H9 (cell line): Measurements from ENCODE around the gene RGS6. TPM values are rescaled to one million over a fixed set of nuclear protein-coding genes. Genes with fewer than 3 reads are reported as not detected.

Experiments
- DNase-seq: peaks from one replicate; pipeline ENCODE4 v3.0.0-alpha.2; 2017
- H2AFZ ChIP-seq: one replicate; pipeline ENCODE4 v1.6.1; 2013; ENCODE audit warnings: mild to moderate bottlenecking, low read length, control low read depth, moderate library complexity
- H2AK5ac ChIP-seq: 2 replicates; pipeline ENCODE4 v1.6.1; 2013; ENCODE audit warnings: low read length, control low read depth, mixed read lengths; ENCODE audit not compliant: insufficient read length
- H2BK120ac ChIP-seq: one replicate; pipeline ENCODE4 v1.6.1; 2013; ENCODE audit warnings: low read depth, mild to moderate bottlenecking, low read length, control low read depth, inconsistent platforms; ENCODE audit not compliant: poor library complexity, severe bottlenecking
- H2BK12ac ChIP-seq: 2 replicates; pipeline ENCODE4 v1.6.1; 2013; ENCODE audit warnings: low read length, control low read depth, mixed read lengths, low read depth; ENCODE audit not compliant: insufficient read length
- H2BK15ac ChIP-seq: 2 replicates; pipeline ENCODE4 v1.6.1; 2013; ENCODE audit warnings: low read depth, low read length, control low read depth
- H2BK20ac ChIP-seq: one replicate; pipeline ENCODE4 v1.6.1; 2013; ENCODE audit warnings: low read depth, mild to moderate bottlenecking, low read length, control low read depth, inconsistent platforms; ENCODE audit not compliant: poor library complexity, severe bottlenecking
- H2BK5ac ChIP-seq: 2 replicates; pipeline ENCODE4 v1.6.1; 2013; ENCODE audit warnings: low read length, control low read depth, mixed read lengths; ENCODE audit not compliant: insufficient read length
- H3K14ac ChIP-seq: 2 replicates; pipeline ENCODE4 v1.6.1; 2013; ENCODE audit warnings: low read length, control low read depth; ENCODE audit not compliant: insufficient read depth
- H3K18ac ChIP-seq: 2 replicates; pipeline ENCODE4 v1.6.1; 2013; ENCODE audit warnings: low read depth, mild to moderate bottlenecking, mixed read lengths, low read length, control low read depth; ENCODE audit not compliant: insufficient read length
- H3K23ac ChIP-seq: 2 replicates; pipeline ENCODE4 v1.6.1; 2013; ENCODE audit warnings: low read length, control low read depth, mixed read lengths, low read depth; ENCODE audit not compliant: insufficient read length
- H3K23me2 ChIP-seq: 2 replicates; pipeline ENCODE4 v1.6.1; 2013; ENCODE audit warnings: low read depth, mild to moderate bottlenecking, mixed read lengths, low read length, control low read depth; ENCODE audit not compliant: insufficient read length, poor library complexity, severe bottlenecking
- H3K27ac ChIP-seq: 2 replicates; pipeline ENCODE4 v1.5.1; 2013; ENCODE audit warnings: low read length, control low read depth, mixed read lengths, low read depth; ENCODE audit not compliant: insufficient read length
- H3K27me3 ChIP-seq: 2 replicates; pipeline ENCODE4 v1.6.1; 2013; ENCODE audit warnings: low read length, control low read depth, inconsistent platforms; ENCODE audit not compliant: insufficient read depth
- H3K4ac ChIP-seq: 2 replicates; pipeline ENCODE4 v1.6.1; 2013; ENCODE audit warnings: low read depth, mild to moderate bottlenecking, control low read depth, inconsistent platforms, low read length, moderate library complexity
- H3K4me1 ChIP-seq: 2 replicates; pipeline ENCODE4 v1.6.1; 2013; ENCODE audit warnings: low read length, control low read depth, inconsistent platforms; ENCODE audit not compliant: insufficient read depth
- H3K4me2 ChIP-seq: 2 replicates; pipeline ENCODE4 v1.6.1; 2013; ENCODE audit warnings: low read length, control low read depth, mixed read lengths; ENCODE audit not compliant: insufficient read length, insufficient read depth
- H3K56ac ChIP-seq: 2 replicates; pipeline ENCODE4 v1.6.1; 2013; ENCODE audit warnings: low read depth, mild to moderate bottlenecking, mixed read lengths, low read length, control low read depth; ENCODE audit not compliant: insufficient read length
- H3K79me1 ChIP-seq: 2 replicates; pipeline ENCODE4 v1.6.1; 2013; ENCODE audit warnings: low read depth, mild to moderate bottlenecking, moderate library complexity, low read length, control low read depth, inconsistent platforms; ENCODE audit not compliant: insufficient read depth, poor library complexity, severe bottlenecking
- H3K79me2 ChIP-seq: 2 replicates; pipeline ENCODE4 v1.6.1; 2013; ENCODE audit warnings: low read length, control low read depth, inconsistent platforms; ENCODE audit not compliant: insufficient read depth
- H3K9ac ChIP-seq: 2 replicates; pipeline ENCODE4 v1.6.1; 2013; ENCODE audit warnings: low read length, control low read depth, mixed read lengths; ENCODE audit not compliant: insufficient read length; ENCODE audit errors: extremely low read depth
- H3K9me3 ChIP-seq: one replicate; pipeline ENCODE4 v1.6.1; 2013; ENCODE audit warnings: low read depth, low read length, inconsistent platforms; ENCODE audit not compliant: control insufficient read depth
- H3T11ph ChIP-seq: one replicate; pipeline ENCODE4 v1.6.1; 2013; ENCODE audit warnings: mild to moderate bottlenecking, low read length, control low read depth, inconsistent platforms
- H4K20me1 ChIP-seq: one replicate; pipeline ENCODE4 v1.6.1; 2013; ENCODE audit not compliant: control insufficient read depth, insufficient read length, insufficient read depth
- H4K5ac ChIP-seq: 2 replicates; pipeline ENCODE4 v1.6.1; 2013; ENCODE audit warnings: low read depth, mild to moderate bottlenecking, mixed read lengths, low read length, control low read depth; ENCODE audit not compliant: insufficient read length
- H4K8ac ChIP-seq: replicated peaks from 2 replicates; pipeline ENCODE4 v1.6.1; 2013; ENCODE audit warnings: low read length, control low read depth, mixed read lengths, low read depth; ENCODE audit not compliant: insufficient read length
- H4K91ac ChIP-seq: 2 replicates; pipeline ENCODE4 v1.6.1; 2013; ENCODE audit warnings: low read depth, mild to moderate bottlenecking, moderate library complexity, mixed read lengths, low read length, control low read depth; ENCODE audit not compliant: insufficient read length
- H3K27ac Mint-ChIP-seq, 3 experiments: 2 replicates in 2 of 3; 3 replicates in 1 of 3; pipeline ENCODE4 v1.8.0; 2020 to 2021; ENCODE audit warnings: mixed read lengths in 3 of 3, mild to moderate bottlenecking in 1 of 3, moderate library complexity in 1 of 3
- H3K27me3 Mint-ChIP-seq: 2 replicates; pipeline ENCODE4 v1.8.0; 2021; ENCODE audit warnings: low read depth, mild to moderate bottlenecking, moderate library complexity, mixed read lengths
- H3K36me3 Mint-ChIP-seq, 3 experiments: 2 replicates in 2 of 3; 3 replicates in 1 of 3; pipeline ENCODE4 v1.8.0; 2020 to 2021; ENCODE audit warnings: low read depth in 3 of 3, mixed read lengths in 3 of 3; ENCODE audit not compliant: insufficient read depth in 1 of 3
- H3K4me1 Mint-ChIP-seq, 2 experiments: 2 replicates each; pipeline ENCODE4 v1.8.0; 2020; ENCODE audit warnings: mixed read lengths in 2 of 2
- H3K4me3 Mint-ChIP-seq, 2 experiments: 2 replicates in 1 of 2; 3 replicates in 1 of 2; pipeline ENCODE4 v1.8.0; 2020 to 2021; ENCODE audit warnings: mild to moderate bottlenecking in 2 of 2, mixed read lengths in 2 of 2, moderate library complexity in 1 of 2
- H3K9me3 Mint-ChIP-seq, 2 experiments: 2 replicates in 1 of 2; 3 replicates in 1 of 2; pipeline ENCODE4 v1.8.0; 2020; ENCODE audit warnings: mild to moderate bottlenecking in 2 of 2, mixed read lengths in 2 of 2, moderate library complexity in 1 of 2
- CTCF ChIP-seq: fragments of 200-600 bp; sonication (generic); conservative IDR thresholded peaks from 3 replicates; pipeline ENCODE4 v1.8.0; 2021; ENCODE audit warnings: antibody characterized with exemption, mild to moderate bottlenecking
- WGBS: extraction: QIAGEN DNeasy Blood & Tissue Kit; methylation state at CpG from one replicate; pipeline ENCODE4 v1.1.7; 2013; ENCODE audit warnings: missing lambda C conversion rate, low lambda C conversion rate, mixed read lengths; ENCODE audit not compliant: insufficient read length; ENCODE audit errors: extremely low coverage; 5-methylcytosine and 5-hydroxymethylcytosine counted together
- total RNA-seq: library from RNA; stranded (reverse); gene quantifications from 2 replicates; pipeline ENCODE4 v1.2.1, GENCODE V29; 2021

The RGS6 gene
- total RNA-seq, 1 experiment from 2014 or later = 3.0 TPM

- no peak overlapping the region for H4K91ac ChIP-seq
- no peak overlapping the region for H3K4me3 Mint-ChIP-seq
- WGBS = no CpG with 5 or more reads among the region's 4 CpGs
- no peak overlapping the region for H2BK12ac ChIP-seq
- H4K8ac ChIP-seq = no peak overlapping the region
- no peak overlapping the region for H3K27ac ChIP-seq
- H2BK5ac ChIP-seq = no peak overlapping the region
- no peak overlapping the region for H3K4ac ChIP-seq
- H2BK120ac ChIP-seq = no peak overlapping the region
- H3K23me2 ChIP-seq = no peaks in the 10 kb centered on the region
- H3K79me2 ChIP-seq = no peaks in the 10 kb centered on the region
- no peak overlapping the region for H2BK20ac ChIP-seq
- no peaks in the 10 kb centered on the region for H3K79me1 ChIP-seq
- H4K20me1 ChIP-seq = no peaks in the 10 kb centered on the region
- no peak overlapping the region for H3K27ac Mint-ChIP-seq
- no peak for TF ChIP-seq CTCF
- H3K4me1 Mint-ChIP-seq = no peaks in the 10 kb centered on the region
- no peak overlapping the region for H2AFZ ChIP-seq
- H3K56ac ChIP-seq = no peak overlapping the region
- H3K9me3 Mint-ChIP-seq = no peaks in the 10 kb centered on the region; a peak in 1 of 5 replicates
- no peak overlapping the region for H3K9ac ChIP-seq
- no peak overlapping the region for H3K23ac ChIP-seq
- no peak overlapping the region for H3K4me2 ChIP-seq
- H3K36me3 Mint-ChIP-seq = 0 out of 7 replicates have a peak, but pooled peaks cover 0 to 2% (median 0%) of the 10 kb centered on the region in 3 experiments
- H3K14ac ChIP-seq = no peak overlapping the region
- DNase-seq = no peak
- H3K4me1 ChIP-seq = no peaks in the 10 kb centered on the region
- H4K5ac ChIP-seq = no peak overlapping the region
- no peaks in the 10 kb centered on the region; the same call in 1 of the 2 replicates for H3K27me3 Mint-ChIP-seq
- H3K9me3 ChIP-seq = no peaks in the 10 kb centered on the region
- H3K18ac ChIP-seq = no peak overlapping the region
- no peak overlapping the region for H2BK15ac ChIP-seq
- H2AK5ac ChIP-seq = no peak overlapping the region
- H3K27me3 ChIP-seq = no peaks in the 10 kb centered on the region
- no peak overlapping the region for H3T11ph ChIP-seq
These were observed 191.9 kb downstream of the RGS6 start for GRCh38 chr14:72124171-72124570.
